GM21723 (cell line): ENCODE data around the gene KRTAP10-7.
"Not testable (repeated sequence)": the region's sequence is repeated elsewhere in the genome, so short reads cannot be mapped to it uniquely, and the experiment has no call there.

Source experiments
- ATAC-seq: cut with Tn5 transposase; IDR thresholded peaks from one replicate; pipeline ENCODE4 v1.9.1; 2021; ENCODE audit warnings: mild to moderate bottlenecking, moderate library complexity; ENCODE audit not compliant: unreplicated experiment

The KRTAP10-7 gene, protein sequence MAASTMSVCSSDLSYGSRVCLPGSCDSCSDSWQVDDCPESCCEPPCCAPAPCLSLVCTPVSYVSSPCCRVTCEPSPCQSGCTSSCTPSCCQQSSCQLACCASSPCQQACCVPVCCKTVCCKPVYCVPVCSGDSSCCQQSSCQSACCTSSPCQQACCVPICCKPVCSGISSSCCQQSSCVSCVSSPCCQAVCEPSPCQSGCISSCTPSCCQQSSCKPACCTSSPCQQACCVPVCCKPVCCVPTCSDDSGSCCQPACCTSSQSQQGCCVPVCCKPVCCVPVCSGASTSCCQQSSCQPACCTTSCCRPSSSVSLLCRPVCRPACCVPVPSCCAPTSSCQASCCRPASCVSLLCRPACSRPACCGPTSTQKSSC

DNA sequence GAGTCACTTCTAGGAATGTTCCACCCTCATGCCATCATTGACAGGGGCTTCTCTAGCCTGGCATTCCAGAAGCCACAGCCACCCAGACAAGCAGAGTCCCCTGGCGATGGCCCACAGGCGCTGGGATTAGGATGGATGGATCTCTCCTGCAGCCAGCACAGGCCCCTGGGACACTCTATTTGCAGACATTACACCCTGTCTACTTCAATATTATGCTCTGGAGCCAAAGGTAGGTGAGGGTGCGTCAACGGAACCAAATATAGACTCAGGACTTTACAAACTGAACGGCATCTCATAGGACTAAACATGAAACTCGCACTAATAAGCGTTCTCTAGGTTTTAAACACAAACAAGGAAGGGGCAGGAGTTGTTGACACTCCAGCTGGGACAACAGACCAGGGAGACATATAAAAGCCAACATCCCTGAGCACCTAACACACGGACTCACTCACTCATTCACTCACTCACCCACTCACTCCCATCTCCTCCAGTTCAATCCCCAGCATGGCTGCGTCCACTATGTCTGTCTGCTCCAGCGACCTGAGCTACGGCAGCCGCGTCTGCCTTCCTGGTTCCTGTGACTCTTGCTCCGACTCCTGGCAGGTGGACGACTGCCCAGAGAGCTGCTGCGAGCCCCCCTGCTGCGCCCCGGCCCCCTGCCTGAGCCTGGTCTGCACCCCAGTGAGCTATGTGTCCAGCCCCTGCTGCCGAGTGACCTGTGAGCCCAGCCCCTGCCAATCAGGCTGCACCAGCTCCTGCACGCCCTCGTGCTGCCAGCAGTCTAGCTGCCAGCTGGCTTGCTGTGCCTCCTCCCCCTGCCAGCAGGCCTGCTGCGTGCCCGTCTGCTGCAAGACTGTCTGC lies at the start of gene KRTAP10-7:
Gene KRTAP10-7, plus strand, starts transcription at position 480 of the 861 bp plus-strand sequence. Its CDS starts 25 bp downstream, at position 505.
- ATAC-seq = not testable (repeated sequence)

DNA sequence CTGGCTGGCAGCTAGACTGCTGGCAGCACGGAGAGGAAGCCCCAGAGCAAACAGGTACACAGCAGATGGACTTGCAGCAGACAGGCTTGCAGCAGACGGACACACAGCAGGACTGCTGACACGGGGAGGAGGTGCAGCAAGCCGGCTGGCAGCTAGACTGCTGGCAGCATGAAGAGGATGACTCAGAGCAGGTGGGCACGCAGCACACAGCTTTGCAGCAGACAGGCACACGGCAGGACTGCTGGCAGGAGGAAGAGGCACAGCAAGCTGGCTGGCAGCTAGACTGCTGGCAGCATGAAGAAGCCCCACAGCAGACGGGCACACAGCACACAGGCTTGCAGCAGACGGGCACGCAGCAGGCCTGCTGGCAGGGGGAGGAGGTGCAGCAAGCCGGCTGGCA lies 49.6 kb upstream of the KRTAP10-7 start:
- ATAC-seq = no peak

DNA sequence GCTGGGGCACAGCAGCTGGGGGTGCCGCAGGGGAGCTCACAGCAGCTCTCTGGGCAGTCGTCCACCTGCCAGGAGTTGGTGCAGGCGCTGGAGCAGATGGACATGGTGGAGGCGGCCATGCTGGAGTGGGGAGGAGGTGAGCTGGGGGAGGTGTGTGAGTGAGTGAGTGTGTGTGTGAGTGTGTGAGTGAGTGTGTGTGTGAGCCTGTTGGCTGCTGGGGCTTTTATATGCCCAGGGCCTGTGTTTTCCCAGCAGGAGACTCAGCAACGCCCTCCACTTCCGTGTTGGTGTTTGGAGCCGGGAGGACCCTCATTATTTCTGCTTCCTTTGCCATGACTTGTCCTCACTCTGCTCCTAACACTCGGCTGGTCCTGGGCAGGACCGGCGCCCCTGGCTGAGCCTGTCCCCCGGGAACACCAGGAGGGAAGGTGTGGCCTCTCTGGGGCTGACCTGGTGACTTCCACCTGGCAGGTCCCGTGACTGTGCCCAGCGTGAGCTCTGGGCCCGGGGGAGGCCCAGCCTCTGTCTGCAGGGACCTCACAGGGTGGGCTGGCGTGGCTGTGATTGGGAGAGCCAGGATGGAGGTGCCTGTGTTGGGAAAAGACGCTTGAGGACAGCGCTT lies 48.9 kb upstream of the KRTAP10-7 start, which contains the start of gene KRTAP10-2:
Gene KRTAP10-2, minus strand, starts transcription at position 166 of the 622 bp plus-strand sequence. Its CDS starts 47 bp downstream, at position 119.
- no peak for ATAC-seq

DNA sequence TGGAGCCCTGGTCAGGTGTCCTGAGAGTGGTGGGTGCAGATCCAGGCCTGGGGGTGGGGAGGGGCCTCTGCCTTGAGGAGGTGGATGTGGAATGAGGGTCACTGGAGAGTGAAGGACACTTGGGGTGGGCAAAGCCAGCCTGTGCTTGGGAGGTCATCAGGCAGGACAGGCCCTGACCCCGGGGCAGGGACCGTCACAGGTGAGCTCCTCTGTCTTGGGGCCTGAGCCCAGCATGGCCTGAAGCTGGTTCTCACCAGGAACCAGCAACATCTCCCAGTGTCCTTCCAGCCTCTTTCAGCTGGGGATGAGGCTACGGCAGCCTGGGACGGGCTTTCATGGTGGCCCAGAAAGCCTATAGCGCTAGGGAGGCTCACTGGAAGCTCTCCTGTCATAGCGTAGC lies 48.3 kb upstream of the KRTAP10-7 start:
- ATAC-seq = no peak

DNA sequence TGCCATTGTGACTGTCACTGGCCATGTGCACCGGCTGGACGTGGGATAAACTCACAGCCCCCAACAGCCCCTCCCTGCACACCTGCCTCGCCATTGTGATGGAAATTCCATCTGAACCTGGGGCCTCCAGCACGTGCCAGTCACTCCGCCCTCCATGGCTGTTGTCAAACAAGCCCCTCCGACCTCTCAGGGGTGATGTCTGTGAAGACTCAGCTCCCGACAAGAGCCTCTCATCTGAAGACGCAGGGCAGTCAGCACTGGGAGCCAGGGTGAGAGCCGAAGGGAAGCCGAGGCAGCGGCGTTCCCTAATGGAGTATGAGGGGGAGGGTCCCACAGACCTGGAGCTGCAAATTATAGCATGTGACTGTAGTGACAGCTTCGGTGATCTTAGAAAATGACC lies 47.7 kb upstream of the KRTAP10-7 start:
- no peak for ATAC-seq

DNA sequence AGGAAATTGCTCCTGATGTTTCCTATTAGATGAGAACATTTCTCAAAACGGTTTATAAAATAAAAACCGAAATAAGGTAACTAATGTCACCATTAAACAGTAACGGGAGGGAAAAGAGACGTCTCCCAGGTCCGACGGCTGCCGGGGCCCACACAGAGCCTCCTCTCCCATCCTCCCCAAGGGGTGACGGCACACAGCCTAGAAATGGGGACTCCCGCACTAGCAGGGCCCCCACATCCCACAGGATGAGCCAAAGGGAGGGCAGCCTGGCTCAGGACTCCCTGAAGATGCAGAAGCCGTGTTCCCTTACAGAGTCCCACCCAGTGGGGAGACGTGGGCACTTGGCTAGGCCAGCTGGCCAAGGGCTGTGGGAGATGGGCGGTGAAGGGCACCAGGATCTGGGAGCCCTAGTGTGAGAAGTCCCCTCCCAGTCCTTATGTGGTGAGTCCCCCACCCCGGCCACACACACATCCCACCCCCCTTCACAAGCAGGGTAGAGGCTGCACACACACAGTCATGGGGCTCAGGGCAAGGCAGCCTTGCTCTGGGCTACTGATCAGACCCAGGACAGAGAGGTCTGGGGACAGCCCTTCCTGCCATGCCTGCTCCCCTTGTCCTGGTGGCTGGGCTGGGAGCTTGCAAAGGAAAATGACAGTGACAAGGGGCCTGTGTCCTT lies 45.1 kb upstream of the KRTAP10-7 start:
- no peak for ATAC-seq

DNA sequence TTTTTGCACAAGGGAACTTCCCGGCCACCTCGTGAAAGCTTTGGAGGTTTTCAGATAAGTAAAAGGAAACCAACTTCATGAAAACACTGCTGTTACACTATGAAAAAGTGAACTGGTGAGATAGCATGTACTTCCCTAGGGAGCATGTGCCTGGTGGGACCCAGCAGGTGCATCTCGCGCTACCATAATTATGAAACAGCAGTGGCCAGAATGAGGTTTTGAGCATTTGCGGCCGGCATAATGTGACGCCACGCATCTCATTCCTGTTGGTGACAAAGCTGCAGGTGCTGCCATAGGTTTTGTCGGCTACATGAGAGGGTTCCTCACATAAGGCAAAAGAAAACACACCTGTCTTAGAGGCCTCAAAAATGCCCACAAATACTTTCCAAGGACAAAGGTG lies 43.5 kb upstream of the KRTAP10-7 start:
- ATAC-seq = no peak

DNA sequence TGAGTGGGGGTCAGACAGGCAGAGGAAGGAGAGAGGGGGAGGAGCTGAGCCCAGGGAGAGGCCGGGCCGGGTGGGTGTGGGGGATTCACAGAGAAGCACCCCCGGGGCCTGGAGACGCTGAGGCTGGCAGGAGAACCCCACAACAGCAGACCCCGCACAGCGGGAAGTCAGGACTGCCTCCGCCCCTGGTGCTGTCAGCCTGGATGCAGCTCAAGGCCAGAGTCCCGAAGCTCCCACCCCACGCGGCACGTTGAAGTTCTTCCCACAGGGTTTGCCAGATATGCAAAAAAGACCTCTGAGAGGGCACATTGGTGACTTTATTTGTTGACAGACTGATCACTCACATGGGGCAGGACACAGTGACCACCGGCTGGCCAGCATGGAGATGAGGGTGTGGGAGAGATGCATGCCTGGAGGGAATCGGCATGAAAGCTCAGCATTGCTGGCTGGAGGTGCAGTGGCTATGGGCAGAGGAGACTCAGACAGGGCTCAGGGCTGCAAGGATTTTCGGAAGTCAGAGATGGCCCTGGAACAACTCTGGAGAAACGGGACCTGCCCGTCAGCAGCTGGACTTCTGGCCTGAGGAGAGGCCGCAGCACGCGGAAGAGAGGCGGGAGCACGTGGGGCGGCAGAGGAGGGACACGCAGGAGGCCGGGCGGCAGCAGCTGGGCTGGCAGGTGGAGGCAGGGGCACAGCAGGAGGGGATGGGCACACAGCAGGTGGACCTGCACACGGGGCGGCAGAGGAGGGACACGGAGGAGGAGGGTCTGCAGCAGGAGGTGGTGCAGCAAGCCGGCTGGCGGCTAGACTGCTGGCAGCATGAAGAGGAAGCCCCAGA lies 42.7 kb upstream of the KRTAP10-7 start:
- ATAC-seq = no peak

DNA sequence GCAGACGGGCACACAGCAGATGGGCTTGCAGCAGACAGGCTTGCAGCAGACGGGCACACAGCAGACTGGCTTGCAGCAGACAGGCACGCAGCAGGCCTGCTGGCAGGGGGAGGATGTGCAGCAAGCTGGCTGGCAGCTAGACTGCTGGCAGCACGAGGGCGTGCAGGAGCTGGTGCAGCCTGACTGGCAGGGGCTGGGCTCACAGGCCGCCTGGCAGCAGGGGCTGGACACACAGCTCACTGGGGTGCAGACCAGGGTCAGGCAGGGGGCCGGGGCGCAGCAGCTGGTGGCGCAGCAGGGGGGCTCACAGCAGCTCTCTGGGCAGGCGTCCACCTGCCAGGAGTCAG lies 42.1 kb upstream of the KRTAP10-7 start:
- ATAC-seq = not testable (repeated sequence)

DNA sequence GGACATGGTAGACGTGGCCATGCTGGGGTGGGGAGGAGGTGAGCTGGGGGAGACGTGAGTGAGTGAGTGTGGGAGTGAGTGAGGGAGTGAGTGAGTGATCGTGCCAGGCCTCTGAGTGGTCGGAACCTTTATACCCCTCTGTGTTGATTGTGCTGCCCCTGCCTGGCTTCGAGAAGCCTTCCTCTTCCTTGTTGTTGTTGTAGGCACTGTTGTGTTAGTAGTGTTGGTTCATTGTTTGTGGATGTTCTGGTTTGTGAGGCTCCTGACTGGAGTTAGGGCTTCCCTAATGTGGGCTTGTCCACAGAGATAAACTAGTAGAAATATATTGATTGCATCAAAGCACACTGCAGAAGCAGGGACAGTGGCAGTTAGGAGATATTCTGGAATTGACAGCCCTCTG lies 41.7 kb upstream of the KRTAP10-7 start, which contains the start of gene KRTAP10-3:
Gene KRTAP10-3, minus strand, starts transcription at position 101 of the 400 bp plus-strand sequence. Its CDS starts 80 bp downstream, at position 21.
- ATAC-seq = no peak

DNA sequence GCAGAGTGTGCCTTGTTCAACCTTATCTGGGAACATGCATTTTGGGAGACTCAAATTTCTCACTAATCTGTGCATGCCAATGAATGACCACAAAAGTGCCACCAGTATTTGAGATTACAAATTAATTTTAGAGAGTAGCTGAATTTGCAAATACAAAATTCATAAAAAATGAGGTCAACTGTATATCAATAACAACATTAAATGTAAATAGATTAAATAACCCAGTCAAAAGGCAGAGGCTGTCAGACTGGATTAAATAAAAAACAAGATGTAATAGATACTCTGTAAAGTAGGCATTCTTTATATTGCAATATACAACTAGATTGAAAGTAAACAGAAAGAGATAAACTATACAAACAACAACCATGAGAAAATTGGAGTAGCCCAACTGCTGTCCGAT lies 36.3 kb upstream of the KRTAP10-7 start:
- ATAC-seq = no peak

DNA sequence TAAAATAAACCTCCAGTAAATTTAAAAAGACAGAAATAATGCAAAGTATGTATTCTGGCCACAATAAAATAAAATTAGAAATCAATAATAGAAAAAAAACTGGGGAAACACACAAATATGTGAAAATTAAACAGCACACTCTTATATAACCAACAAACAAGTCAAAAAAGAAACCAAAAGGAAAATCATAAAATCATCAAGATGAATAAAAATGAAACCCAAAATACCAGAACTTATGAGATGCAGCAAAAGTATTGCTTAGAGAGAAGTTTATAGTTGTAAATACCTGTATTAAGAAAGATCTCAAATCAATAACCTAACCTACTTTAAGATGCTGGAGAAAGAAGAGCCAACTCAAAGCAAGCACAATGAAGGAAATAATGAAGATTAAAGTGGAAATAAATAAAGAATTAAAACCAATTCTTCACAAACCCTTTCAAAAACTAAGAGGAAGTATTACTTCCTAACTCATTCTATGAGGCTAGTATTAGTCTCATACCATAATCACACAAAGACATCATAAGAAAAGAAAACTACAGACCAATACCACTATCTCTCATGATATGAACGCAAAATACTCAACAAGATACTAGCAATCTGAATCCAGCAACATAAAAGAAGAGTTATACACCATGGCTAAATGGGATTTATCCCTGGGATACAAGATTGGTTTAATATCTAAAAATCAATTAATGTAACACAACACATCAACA lies 35.4 kb upstream of the KRTAP10-7 start:
- ATAC-seq = no peak

DNA sequence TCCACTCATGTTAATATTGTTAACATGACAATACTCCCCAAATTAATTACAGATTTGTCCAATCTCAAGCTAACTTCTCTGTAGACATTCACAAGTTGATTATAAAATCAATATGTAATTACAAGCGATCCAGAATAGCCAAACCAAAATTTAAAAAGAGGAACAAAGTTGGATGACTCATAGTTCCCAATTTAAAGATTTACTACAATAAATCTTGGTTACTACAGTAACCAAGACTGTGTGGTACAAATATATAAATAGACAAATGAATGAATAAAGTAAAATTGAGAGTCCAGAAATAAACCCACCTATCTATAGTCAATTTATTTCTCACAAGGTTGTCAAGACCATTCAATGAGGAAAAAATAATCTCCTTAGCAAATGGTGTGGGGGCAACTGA lies 34.0 kb upstream of the KRTAP10-7 start:
- ATAC-seq = no peak

DNA sequence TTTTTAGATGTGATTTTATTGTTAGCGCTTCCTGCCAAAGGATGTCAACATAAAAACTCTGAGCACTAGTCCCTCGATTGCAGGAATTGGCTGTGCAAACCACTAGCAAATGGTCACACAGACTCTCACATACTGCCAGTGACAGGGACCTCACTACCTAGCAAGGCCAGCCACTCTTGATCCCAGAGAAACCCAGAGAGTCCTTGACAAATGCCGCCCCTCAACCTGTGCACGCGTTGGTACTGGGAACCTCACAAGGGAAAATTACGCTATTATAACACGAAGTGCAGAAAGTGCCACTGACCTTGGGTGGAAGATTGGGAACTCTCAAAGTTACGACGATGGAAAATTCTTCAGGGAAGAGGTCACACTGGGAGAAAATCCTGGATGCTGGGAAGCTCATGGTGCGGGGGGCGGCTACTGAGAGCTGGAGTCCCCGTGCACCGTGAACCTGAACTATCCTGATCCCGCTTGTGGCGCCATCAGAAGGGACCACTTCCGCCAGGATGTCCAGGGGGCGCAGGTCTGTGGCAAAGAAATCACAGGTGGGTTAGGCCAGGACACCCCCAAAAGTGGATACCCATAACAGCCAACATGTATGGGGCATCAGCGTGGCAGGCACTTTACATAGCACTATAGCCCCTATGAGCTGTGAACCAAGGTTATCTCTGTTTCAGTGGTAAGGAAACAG lies 32.8 kb upstream of the KRTAP10-7 start:
- ATAC-seq = no peak

DNA sequence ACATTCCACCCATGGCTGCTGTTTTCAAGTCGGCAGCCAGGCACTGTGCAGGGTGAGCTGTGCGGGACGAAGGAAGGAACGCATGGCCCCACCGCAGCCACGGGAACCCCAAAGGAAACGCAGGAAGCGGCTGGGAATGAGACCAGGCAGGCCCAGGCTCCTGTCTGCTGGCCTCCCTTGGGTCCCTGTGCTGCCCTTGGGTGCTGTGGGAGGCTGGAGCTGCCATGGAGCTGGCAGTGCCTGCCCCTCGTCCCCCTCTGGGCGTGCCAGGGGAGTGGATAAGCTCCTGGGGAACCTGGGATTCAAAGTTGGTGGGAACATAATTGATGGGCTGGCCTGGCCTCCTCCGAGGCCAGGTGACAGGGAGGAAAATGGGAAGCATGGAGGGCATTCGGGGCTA lies 32.1 kb upstream of the KRTAP10-7 start:
- ATAC-seq = no peak

DNA sequence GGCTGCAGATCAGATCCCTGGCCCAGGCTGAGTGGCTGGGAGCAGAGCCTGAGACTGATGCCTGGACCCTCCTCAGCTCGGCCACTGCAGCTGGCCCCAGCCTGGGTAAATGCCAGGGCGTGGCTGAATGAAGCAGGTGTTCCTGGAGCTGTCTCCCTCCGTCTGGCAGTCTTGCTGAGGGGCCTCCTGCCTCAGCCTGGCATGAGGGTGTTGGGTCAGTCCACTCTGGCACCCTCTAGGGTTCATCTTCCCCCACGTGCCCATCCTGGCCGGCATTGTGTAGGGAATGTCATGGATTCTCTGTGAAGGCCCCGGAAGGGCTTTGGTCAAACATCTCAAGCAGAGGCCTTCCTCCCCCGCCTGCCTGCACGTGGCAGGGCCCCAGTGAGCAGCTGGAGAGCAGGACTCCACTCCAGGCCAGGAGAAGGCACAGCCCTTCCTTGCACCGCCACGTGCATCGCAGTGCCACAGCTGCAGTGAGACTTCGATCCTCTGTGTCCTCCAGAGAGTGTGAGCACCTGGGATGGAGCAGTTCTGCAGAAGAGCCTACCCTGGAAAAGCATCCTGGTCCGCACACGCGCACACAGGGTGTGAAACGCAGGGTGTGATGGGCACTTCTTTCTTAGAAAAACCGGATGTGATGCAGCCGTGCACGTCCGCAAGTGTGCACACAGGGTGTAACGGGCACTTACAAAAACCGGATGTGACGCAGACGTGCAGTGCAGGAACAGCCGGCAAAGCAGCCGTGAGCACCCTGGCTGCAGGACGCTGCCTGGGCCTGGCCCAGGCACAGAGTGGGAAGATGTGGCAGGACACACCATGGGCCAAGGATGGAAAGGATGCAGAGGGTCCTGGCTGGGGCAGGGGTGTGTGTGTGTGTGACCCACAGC lies 31.5 kb upstream of the KRTAP10-7 start:
- ATAC-seq = no peak

DNA sequence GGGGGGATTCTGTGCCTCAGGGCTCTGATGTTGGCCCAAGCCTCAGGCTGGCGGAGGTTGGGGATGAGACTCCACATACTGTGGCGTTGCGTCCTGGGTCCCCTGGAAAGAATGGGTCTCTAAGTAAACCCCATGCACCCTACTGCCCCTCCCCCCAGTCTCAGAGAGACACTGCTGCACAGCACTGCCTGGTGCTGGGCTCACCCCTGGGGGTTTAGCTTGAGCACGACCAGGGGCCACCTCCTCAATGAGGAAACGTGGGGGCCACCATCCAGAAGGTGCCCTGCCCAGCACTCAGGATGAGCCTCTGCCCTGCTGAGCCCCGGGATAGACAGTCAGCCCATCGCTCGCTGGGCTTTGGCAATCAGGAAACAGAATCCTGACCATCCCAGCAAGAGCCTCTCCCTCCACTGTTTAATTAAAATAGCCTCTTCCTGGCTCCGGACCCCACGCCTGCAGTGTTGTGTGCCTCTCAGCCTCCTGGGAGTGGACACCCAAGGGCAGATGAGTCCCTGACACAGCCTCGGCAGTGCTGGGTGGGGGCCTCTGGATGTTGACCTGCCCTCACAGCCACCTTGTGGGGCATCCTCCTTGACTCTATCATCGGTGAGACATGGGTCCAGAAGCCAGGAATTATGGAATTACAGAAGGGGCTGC lies 30.4 kb upstream of the KRTAP10-7 start:
- ATAC-seq = no peak
